H9 (cell line): Measurements from ENCODE around the gene RNPEP. TPM values are rescaled to one million over a fixed set of nuclear protein-coding genes. Genes with fewer than 3 reads are reported as not detected.

ENCODE experiments used
- DNase-seq: peaks from one replicate; pipeline ENCODE4 v3.0.0-alpha.2; 2017
- H2AFZ ChIP-seq: one replicate; pipeline ENCODE4 v1.6.1; 2013; ENCODE audit warnings: mild to moderate bottlenecking, low read length, control low read depth, moderate library complexity
- H2AK5ac ChIP-seq: 2 replicates; pipeline ENCODE4 v1.6.1; 2013; ENCODE audit warnings: low read length, control low read depth, mixed read lengths; ENCODE audit not compliant: insufficient read length
- H2BK120ac ChIP-seq: one replicate; pipeline ENCODE4 v1.6.1; 2013; ENCODE audit warnings: low read depth, mild to moderate bottlenecking, low read length, control low read depth, inconsistent platforms; ENCODE audit not compliant: poor library complexity, severe bottlenecking
- H2BK12ac ChIP-seq: 2 replicates; pipeline ENCODE4 v1.6.1; 2013; ENCODE audit warnings: low read length, control low read depth, mixed read lengths, low read depth; ENCODE audit not compliant: insufficient read length
- H2BK15ac ChIP-seq: 2 replicates; pipeline ENCODE4 v1.6.1; 2013; ENCODE audit warnings: low read depth, low read length, control low read depth
- H2BK20ac ChIP-seq: one replicate; pipeline ENCODE4 v1.6.1; 2013; ENCODE audit warnings: low read depth, mild to moderate bottlenecking, low read length, control low read depth, inconsistent platforms; ENCODE audit not compliant: poor library complexity, severe bottlenecking
- H2BK5ac ChIP-seq: 2 replicates; pipeline ENCODE4 v1.6.1; 2013; ENCODE audit warnings: low read length, control low read depth, mixed read lengths; ENCODE audit not compliant: insufficient read length
- H3K14ac ChIP-seq: 2 replicates; pipeline ENCODE4 v1.6.1; 2013; ENCODE audit warnings: low read length, control low read depth; ENCODE audit not compliant: insufficient read depth
- H3K18ac ChIP-seq: 2 replicates; pipeline ENCODE4 v1.6.1; 2013; ENCODE audit warnings: low read depth, mild to moderate bottlenecking, mixed read lengths, low read length, control low read depth; ENCODE audit not compliant: insufficient read length
- H3K23ac ChIP-seq: 2 replicates; pipeline ENCODE4 v1.6.1; 2013; ENCODE audit warnings: low read length, control low read depth, mixed read lengths, low read depth; ENCODE audit not compliant: insufficient read length
- H3K23me2 ChIP-seq: 2 replicates; pipeline ENCODE4 v1.6.1; 2013; ENCODE audit warnings: low read depth, mild to moderate bottlenecking, mixed read lengths, low read length, control low read depth; ENCODE audit not compliant: insufficient read length, poor library complexity, severe bottlenecking
- H3K27ac ChIP-seq: 2 replicates; pipeline ENCODE4 v1.5.1; 2013; ENCODE audit warnings: low read length, control low read depth, mixed read lengths, low read depth; ENCODE audit not compliant: insufficient read length
- H3K27me3 ChIP-seq: 2 replicates; pipeline ENCODE4 v1.6.1; 2013; ENCODE audit warnings: low read length, control low read depth, inconsistent platforms; ENCODE audit not compliant: insufficient read depth
- H3K4ac ChIP-seq: 2 replicates; pipeline ENCODE4 v1.6.1; 2013; ENCODE audit warnings: low read depth, mild to moderate bottlenecking, control low read depth, inconsistent platforms, low read length, moderate library complexity
- H3K4me1 ChIP-seq: 2 replicates; pipeline ENCODE4 v1.6.1; 2013; ENCODE audit warnings: low read length, control low read depth, inconsistent platforms; ENCODE audit not compliant: insufficient read depth
- H3K4me2 ChIP-seq: 2 replicates; pipeline ENCODE4 v1.6.1; 2013; ENCODE audit warnings: low read length, control low read depth, mixed read lengths; ENCODE audit not compliant: insufficient read length, insufficient read depth
- H3K56ac ChIP-seq: 2 replicates; pipeline ENCODE4 v1.6.1; 2013; ENCODE audit warnings: low read depth, mild to moderate bottlenecking, mixed read lengths, low read length, control low read depth; ENCODE audit not compliant: insufficient read length
- H3K79me1 ChIP-seq: 2 replicates; pipeline ENCODE4 v1.6.1; 2013; ENCODE audit warnings: low read depth, mild to moderate bottlenecking, moderate library complexity, low read length, control low read depth, inconsistent platforms; ENCODE audit not compliant: insufficient read depth, poor library complexity, severe bottlenecking
- H3K79me2 ChIP-seq: 2 replicates; pipeline ENCODE4 v1.6.1; 2013; ENCODE audit warnings: low read length, control low read depth, inconsistent platforms; ENCODE audit not compliant: insufficient read depth
- H3K9ac ChIP-seq: 2 replicates; pipeline ENCODE4 v1.6.1; 2013; ENCODE audit warnings: low read length, control low read depth, mixed read lengths; ENCODE audit not compliant: insufficient read length; ENCODE audit errors: extremely low read depth
- H3K9me3 ChIP-seq: one replicate; pipeline ENCODE4 v1.6.1; 2013; ENCODE audit warnings: low read depth, low read length, inconsistent platforms; ENCODE audit not compliant: control insufficient read depth
- H3T11ph ChIP-seq: one replicate; pipeline ENCODE4 v1.6.1; 2013; ENCODE audit warnings: mild to moderate bottlenecking, low read length, control low read depth, inconsistent platforms
- H4K20me1 ChIP-seq: one replicate; pipeline ENCODE4 v1.6.1; 2013; ENCODE audit not compliant: control insufficient read depth, insufficient read length, insufficient read depth
- H4K5ac ChIP-seq: 2 replicates; pipeline ENCODE4 v1.6.1; 2013; ENCODE audit warnings: low read depth, mild to moderate bottlenecking, mixed read lengths, low read length, control low read depth; ENCODE audit not compliant: insufficient read length
- H4K8ac ChIP-seq: replicated peaks from 2 replicates; pipeline ENCODE4 v1.6.1; 2013; ENCODE audit warnings: low read length, control low read depth, mixed read lengths, low read depth; ENCODE audit not compliant: insufficient read length
- H4K91ac ChIP-seq: 2 replicates; pipeline ENCODE4 v1.6.1; 2013; ENCODE audit warnings: low read depth, mild to moderate bottlenecking, moderate library complexity, mixed read lengths, low read length, control low read depth; ENCODE audit not compliant: insufficient read length
- H3K27ac Mint-ChIP-seq, 3 experiments: 2 replicates in 2 of 3; 3 replicates in 1 of 3; pipeline ENCODE4 v1.8.0; 2020 to 2021; ENCODE audit warnings: mixed read lengths in 3 of 3, mild to moderate bottlenecking in 1 of 3, moderate library complexity in 1 of 3
- H3K27me3 Mint-ChIP-seq: 2 replicates; pipeline ENCODE4 v1.8.0; 2021; ENCODE audit warnings: low read depth, mild to moderate bottlenecking, moderate library complexity, mixed read lengths
- H3K36me3 Mint-ChIP-seq, 3 experiments: 2 replicates in 2 of 3; 3 replicates in 1 of 3; pipeline ENCODE4 v1.8.0; 2020 to 2021; ENCODE audit warnings: low read depth in 3 of 3, mixed read lengths in 3 of 3; ENCODE audit not compliant: insufficient read depth in 1 of 3
- H3K4me1 Mint-ChIP-seq, 2 experiments: 2 replicates each; pipeline ENCODE4 v1.8.0; 2020; ENCODE audit warnings: mixed read lengths in 2 of 2
- H3K4me3 Mint-ChIP-seq, 2 experiments: 2 replicates in 1 of 2; 3 replicates in 1 of 2; pipeline ENCODE4 v1.8.0; 2020 to 2021; ENCODE audit warnings: mild to moderate bottlenecking in 2 of 2, mixed read lengths in 2 of 2, moderate library complexity in 1 of 2
- H3K9me3 Mint-ChIP-seq, 2 experiments: 2 replicates in 1 of 2; 3 replicates in 1 of 2; pipeline ENCODE4 v1.8.0; 2020; ENCODE audit warnings: mild to moderate bottlenecking in 2 of 2, mixed read lengths in 2 of 2, moderate library complexity in 1 of 2
- CTCF ChIP-seq: fragments of 200-600 bp; sonication (generic); conservative IDR thresholded peaks from 3 replicates; pipeline ENCODE4 v1.8.0; 2021; ENCODE audit warnings: antibody characterized with exemption, mild to moderate bottlenecking
- WGBS: extraction: QIAGEN DNeasy Blood & Tissue Kit; methylation state at CpG from one replicate; pipeline ENCODE4 v1.1.7; 2013; ENCODE audit warnings: missing lambda C conversion rate, low lambda C conversion rate, mixed read lengths; ENCODE audit not compliant: insufficient read length; ENCODE audit errors: extremely low coverage; 5-methylcytosine and 5-hydroxymethylcytosine counted together
- total RNA-seq: library from RNA; stranded (reverse); gene quantifications from 2 replicates; pipeline ENCODE4 v1.2.1, GENCODE V29; 2021

The RNPEP gene
- total RNA-seq, 1 experiment from 2014 or later: 49.9 TPM

GRCh38 chr1:202007304-202007703 is 24.9 kb downstream of the RNPEP start:
- no peak overlapping the region for H2BK20ac ChIP-seq
- peak overlapping the region; percentile 7 for H3K27ac ChIP-seq
- H3K79me1 ChIP-seq: no peaks in the 10 kb centered on the region
- Mint-ChIP-seq H3K27ac (peak overlapping the region; percentile 94 to 99 (median 98)), H3K4me3 (peak overlapping the region; percentile 32 to 58; a peak in 1 of 5 replicates), H3K27me3 (no peaks in the 10 kb centered on the region), H3K4me1 (peaks cover 46 to 61% of the 10 kb centered on the region in 2 experiments), H3K36me3 (peaks cover 15 to 44% (median 44%) of the 10 kb centered on the region in 3 experiments; a peak in 6 of 7 replicates), H3K9me3 (no peaks in the 10 kb centered on the region)
- H3K9ac ChIP-seq: no peak overlapping the region
- no peak overlapping the region for H2BK120ac ChIP-seq
- peaks cover 15% of the 10 kb centered on the region for H3K23me2 ChIP-seq
- H3K4me1 ChIP-seq: peaks cover 16% of the 10 kb centered on the region
- H3K4ac ChIP-seq: peak overlapping the region; percentile 8; the same call in 1 of the 2 replicates
- no peaks in the 10 kb centered on the region for H4K20me1 ChIP-seq
- no peak overlapping the region for H4K5ac ChIP-seq
- H4K8ac ChIP-seq: no peak overlapping the region
- no peak overlapping the region for H2AK5ac ChIP-seq
- peak overlapping the region; percentile 31 for H4K91ac ChIP-seq
- H2AFZ ChIP-seq: no peak overlapping the region
- peak overlapping the region; percentile 92 for H3K18ac ChIP-seq
- no peak for TF ChIP-seq CTCF
- peak overlapping the region; percentile 77 for H2BK12ac ChIP-seq
- no peak overlapping the region for H3K23ac ChIP-seq
- no peaks in the 10 kb centered on the region for H3K9me3 ChIP-seq
- H2BK5ac ChIP-seq: no peak overlapping the region
- H3K79me2 ChIP-seq: no peaks in the 10 kb centered on the region
- H3K27me3 ChIP-seq: no peaks in the 10 kb centered on the region
- peak overlapping the region; percentile 94 for H3K14ac ChIP-seq
- no peak overlapping the region for H2BK15ac ChIP-seq
- DNase-seq: no peak
- WGBS: no CpG with 5 or more reads among the region's 8 CpGs
- H3T11ph ChIP-seq: no peak overlapping the region
- H3K4me2 ChIP-seq: peak overlapping the region; percentile 49
- H3K56ac ChIP-seq: no peak overlapping the region
